ENCODE results near the gene AGPAT3.

AGPAT3 gene

DNA sequence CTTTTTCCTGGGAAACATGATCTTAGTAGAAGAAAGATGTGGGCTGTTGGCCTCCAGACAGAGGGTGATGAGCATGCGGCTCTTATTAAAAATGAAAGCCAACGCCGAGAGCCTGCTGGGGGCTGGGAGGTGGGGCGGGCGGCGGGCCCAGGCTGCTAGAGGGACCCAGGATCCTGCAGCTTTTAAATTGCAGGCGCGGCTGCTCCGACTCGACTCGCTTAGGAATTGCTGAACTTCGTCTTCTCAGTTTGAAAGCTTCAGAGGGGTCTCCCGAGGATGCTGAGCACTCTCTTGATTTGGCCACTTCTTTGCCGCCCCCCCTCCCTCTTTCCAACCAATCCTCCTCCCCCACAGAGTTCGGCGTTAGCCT, 1.2 kb downstream of the AGPAT3 start:
- TF ChIP-seq, protein P1, sequence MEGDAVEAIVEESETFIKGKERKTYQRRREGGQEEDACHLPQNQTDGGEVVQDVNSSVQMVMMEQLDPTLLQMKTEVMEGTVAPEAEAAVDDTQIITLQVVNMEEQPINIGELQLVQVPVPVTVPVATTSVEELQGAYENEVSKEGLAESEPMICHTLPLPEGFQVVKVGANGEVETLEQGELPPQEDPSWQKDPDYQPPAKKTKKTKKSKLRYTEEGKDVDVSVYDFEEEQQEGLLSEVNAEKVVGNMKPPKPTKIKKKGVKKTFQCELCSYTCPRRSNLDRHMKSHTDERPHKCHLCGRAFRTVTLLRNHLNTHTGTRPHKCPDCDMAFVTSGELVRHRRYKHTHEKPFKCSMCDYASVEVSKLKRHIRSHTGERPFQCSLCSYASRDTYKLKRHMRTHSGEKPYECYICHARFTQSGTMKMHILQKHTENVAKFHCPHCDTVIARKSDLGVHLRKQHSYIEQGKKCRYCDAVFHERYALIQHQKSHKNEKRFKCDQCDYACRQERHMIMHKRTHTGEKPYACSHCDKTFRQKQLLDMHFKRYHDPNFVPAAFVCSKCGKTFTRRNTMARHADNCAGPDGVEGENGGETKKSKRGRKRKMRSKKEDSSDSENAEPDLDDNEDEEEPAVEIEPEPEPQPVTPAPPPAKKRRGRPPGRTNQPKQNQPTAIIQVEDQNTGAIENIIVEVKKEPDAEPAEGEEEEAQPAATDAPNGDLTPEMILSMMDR (IDR thresholded peaks at IDR 0.05; ENCODE audit: insufficient read depth, low read length, missing control alignments), result no peak
- ChIA-PET POLR2A (no interaction called here), CTCF (interaction anchor here (1.0 kb wide), 1 partner anchor 109 kb away, joined by 3 read pairs; no protein-coding TSS in a partner anchor)
- peak overlapping the region; percentile 63 for H3K4me3 ChIP-seq (ENCODE audit: low read depth, low read length)
- peak; percentile 7 for DNase-seq (ENCODE audit: low read depth, low spot score)

DNA sequence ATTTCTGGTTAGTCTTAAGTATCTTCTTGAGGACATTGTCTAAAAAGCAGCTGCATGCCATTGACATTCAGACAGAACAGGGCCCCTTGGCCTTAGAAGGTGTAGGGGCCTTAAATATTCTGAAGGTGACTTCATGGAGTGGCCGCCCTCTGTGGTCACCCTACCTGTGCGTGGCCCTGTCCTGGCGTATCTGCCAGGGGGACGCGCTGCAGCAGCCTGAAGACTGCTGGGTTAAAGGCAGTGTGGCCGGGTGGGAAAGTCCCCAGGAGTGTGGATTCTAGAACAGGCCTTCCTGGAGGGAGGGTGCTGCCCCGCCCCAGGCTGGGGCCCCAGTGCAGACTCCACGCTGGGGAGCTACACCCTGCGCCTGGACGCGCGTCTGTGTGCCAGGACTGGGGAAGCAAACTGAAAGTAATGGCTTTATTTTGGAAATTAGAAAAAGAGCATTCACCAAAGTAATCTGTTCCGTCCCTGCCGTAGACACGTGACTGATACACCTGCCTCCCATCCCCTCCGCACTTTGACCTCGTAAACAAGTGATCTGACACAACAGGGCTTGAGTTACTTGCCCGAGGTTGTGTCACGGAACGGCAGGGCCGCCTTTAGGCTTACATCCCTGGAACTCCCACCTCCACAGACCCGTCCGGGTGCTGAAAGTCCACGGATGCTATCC, 1.8 kb downstream of the AGPAT3 start:
- DNase-seq (ENCODE audit: low read depth, low spot score), result no peak
- POLR2A ChIA-PET, result no interaction called here
- TF ChIP-seq, protein P1 (IDR thresholded peaks at IDR 0.05; ENCODE audit: insufficient read depth, low read length, missing control alignments), result no peak
- H3K4me3 ChIP-seq (ENCODE audit: low read depth, low read length), result peak overlapping the region; percentile 63
- CTCF ChIA-PET, result interaction anchor here (1.0 kb wide), 1 partner anchor 108 kb away, joined by 3 read pairs; no protein-coding TSS in a partner anchor

DNA sequence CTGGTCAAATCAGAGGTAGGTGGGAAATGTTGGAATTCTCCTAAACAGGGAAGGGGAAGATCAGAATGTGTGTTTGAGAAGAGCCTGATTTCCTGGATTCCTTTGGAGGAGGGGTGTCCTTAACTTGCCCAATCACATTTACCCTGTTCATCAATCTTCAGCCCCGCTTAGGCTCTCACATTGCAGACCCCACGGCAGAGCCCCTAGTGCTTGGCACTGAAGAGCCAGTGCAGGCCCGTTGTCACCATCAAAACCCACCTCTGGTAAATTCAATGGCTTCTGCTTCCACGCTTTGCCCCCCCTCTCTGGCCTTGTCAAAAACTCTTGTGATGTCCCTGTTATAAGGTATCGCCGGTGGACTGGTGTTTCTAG, 2.3 kb downstream of the AGPAT3 start:
- CTCF ChIA-PET, result no interaction called here
- TF ChIP-seq, protein P1 (IDR thresholded peaks at IDR 0.05; ENCODE audit: insufficient read depth, low read length, missing control alignments), result no peak
- POLR2A ChIA-PET, result no interaction called here
- H3K4me3 ChIP-seq (ENCODE audit: low read depth, low read length), result no peak overlapping the region
- DNase-seq (ENCODE audit: low read depth, low spot score), result no peak

DNA sequence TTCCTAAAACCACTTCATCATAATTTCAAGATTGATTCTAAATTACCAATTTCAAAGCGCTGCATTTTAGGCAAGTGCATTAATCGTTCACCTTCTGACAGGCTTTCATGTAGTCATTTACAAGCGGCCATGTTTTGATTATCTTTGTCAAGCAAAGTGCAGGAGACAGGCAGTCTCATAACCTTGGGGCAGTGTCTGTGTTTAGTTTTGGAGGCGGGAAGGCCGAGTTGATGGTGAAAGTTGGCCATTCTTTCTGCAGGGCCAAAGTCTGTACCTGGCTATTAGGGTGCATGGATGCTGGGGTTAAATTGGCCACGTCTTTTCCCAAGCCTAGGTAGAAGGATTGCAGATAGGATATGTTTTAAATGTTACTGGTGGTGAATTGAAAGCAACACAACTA, 2.9 kb downstream of the AGPAT3 start:
- TF ChIP-seq, protein P1 (IDR thresholded peaks at IDR 0.05; ENCODE audit: insufficient read depth, low read length, missing control alignments), result no peak
- ChIA-PET CTCF (no interaction called here), POLR2A (no interaction called here)
- H3K4me3 ChIP-seq (ENCODE audit: low read depth, low read length), result no peak overlapping the region
- no peak for DNase-seq (ENCODE audit: low read depth, low spot score)

DNA sequence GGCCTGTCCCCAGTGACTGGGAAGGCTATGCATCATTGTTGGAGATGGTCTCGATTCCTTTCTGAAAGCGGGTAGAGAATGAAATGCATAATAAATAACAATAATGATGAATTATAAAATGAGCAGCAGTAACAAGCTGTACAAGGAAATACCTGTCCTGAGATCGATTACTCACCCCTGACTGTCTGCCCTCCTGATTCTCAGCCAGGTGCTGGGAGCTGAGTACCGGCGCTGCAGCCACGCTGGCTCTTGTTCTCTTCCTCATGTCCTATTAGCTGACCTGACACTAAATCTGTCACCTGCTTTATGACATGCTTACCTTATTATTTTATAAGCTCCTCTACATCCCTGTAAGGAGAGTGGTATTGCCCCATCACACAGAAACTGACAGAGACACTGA, 3.4 kb downstream of the AGPAT3 start:
- no peak overlapping the region for H3K4me3 ChIP-seq (ENCODE audit: low read depth, low read length)
- ChIA-PET POLR2A (no interaction called here), CTCF (interaction anchor here (1.4 kb wide), 1 partner anchor 58 kb away, joined by 4 read pairs; no protein-coding TSS in a partner anchor)
- TF ChIP-seq, protein P1 (IDR thresholded peaks at IDR 0.05; ENCODE audit: insufficient read depth, low read length, missing control alignments), result no peak
- DNase-seq (ENCODE audit: low read depth, low spot score), result no peak

DNA sequence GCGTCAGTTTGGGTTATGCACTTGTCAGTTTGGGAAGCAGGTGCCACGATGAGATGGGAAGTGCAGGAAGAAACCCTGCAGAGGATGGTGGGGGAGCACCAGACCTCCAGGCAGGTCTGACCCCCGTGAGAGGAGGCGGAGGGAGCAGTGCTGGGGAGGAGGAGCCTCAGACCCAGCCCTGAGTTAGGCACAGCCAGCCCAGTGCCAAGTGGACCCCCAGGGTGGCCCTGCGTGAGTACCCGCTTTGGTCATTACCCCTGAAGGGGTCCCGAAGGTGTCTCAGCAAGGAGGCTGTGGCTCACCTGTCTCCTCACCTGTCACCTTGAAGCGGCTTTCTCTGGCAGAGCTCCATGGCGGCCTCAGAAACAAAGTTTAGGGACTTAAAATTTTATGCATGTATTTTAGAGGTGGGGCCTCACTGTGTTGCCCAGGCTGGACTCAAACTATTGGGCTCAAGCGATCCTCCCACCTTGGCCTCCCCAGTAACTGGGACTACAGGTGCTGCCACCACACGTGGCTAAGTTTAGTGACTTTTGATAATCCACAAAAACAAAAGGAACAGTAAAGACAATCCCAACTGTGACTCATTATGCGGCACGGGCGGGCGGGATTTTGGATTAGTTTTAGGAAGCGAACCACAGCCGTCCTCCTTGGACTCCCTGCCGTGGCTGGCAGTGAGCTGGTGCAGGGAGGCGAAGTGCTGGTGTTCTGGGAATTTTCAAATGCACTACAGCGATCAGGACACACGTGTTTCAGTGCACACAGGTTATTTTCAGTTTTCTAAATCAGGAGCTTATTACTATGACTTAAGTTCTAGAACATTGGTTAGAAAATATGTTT, 4.7 kb downstream of the AGPAT3 start:
- CTCF ChIA-PET, result interaction anchor here (1.4 kb wide), 1 partner anchor 59 kb away, joined by 4 read pairs; no protein-coding TSS in a partner anchor
- H3K4me3 ChIP-seq (ENCODE audit: low read depth, low read length), result no peak overlapping the region
- no peak for DNase-seq (ENCODE audit: low read depth, low spot score)
- TF ChIP-seq, protein P1 (IDR thresholded peaks at IDR 0.05; ENCODE audit: insufficient read depth, low read length, missing control alignments), result no peak
- POLR2A ChIA-PET, result no interaction called here
